GM12878 (cell line): Measurements from ENCODE around the gene BRD9. TPM values are rescaled to one million over a fixed set of nuclear protein-coding genes. Genes with fewer than 3 reads are reported as not detected.

Experiments used
- ATAC-seq: fragments of 200-7000 bp; cut with Tn5 transposase; 3 replicates; pipeline ENCODE4 v1.9.1; 2020; ENCODE audit warnings: mild to moderate bottlenecking, moderate library complexity
- BruUV-seq: library from RNA; stranded (reverse); fragments of 400-500 nt; replicated peaks from 2 replicates; lab custom pipeline; 2021; lab: Mats Ljungman, UMichigan
- CTCF ChIA-PET: fragments of 300-600 bp; sonication (Branson Sonifier 250); formaldehyde crosslinking; extraction: SDS; loops from one replicate; lab custom pipeline; 2021; ENCODE audit warnings: inconsistent platforms; lab: Yijun Ruan, JAX
- POLR2A ChIA-PET: fragments of 350-600 bp; formaldehyde crosslinking; extraction: SDS; loops from one replicate; lab custom pipeline; 2021; ENCODE audit warnings: inconsistent platforms; lab: Charles Lee
- RAD21 ChIA-PET: fragments of 300-600 bp; sonication (Branson Sonifier 250); formaldehyde crosslinking; loops from one replicate; lab custom pipeline; 2023; ENCODE audit warnings: antibody characterized with exemption; ENCODE audit not compliant: unreplicated experiment; lab: Charles Lee
- SMC1A ChIA-PET: fragments of 300-600 bp; sonication (Branson Sonifier 250); formaldehyde crosslinking; loops from one replicate; lab custom pipeline; 2023; ENCODE audit not compliant: unreplicated experiment, uncharacterized antibody; lab: Charles Lee
- DNase-seq: peaks from one replicate; pipeline ENCODE4 v3.0.0-alpha.2; 2011; ENCODE audit warnings: low read depth, low spot score
- FAIRE-seq: peaks from 3 replicates; lab custom pipeline; 2011; peaks lifted over from hg19 to GRCh38; lab: Jason Lieb, UNC
- H2AFZ ChIP-seq: 2 replicates; pipeline ENCODE4 v1.6.0; 2011; ENCODE audit warnings: low read depth, low read length, control low read depth; ENCODE audit not compliant: control insufficient read depth
- H3K27ac ChIP-seq: 2 replicates; pipeline ENCODE4 v1.5.1; 2011; ENCODE audit warnings: control low read depth; ENCODE audit not compliant: control insufficient read depth, insufficient read depth
- H3K27me3 ChIP-seq, 2 experiments: replicated peaks in 1 of 2; 2 replicates each; pipeline versions ENCODE4 v1.6.0 to v1.6.1; 2011; ENCODE audit warnings: low read length in 1 of 2; ENCODE audit not compliant: control insufficient read depth in 2 of 2, insufficient read depth in 2 of 2
- H3K36me3 ChIP-seq, 2 experiments: 2 replicates each; pipeline ENCODE4 v1.5.1; 2011; ENCODE audit warnings: low read length in 1 of 2; ENCODE audit not compliant: control insufficient read depth in 2 of 2, insufficient read depth in 2 of 2
- H3K4me1 ChIP-seq: 2 replicates; pipeline ENCODE4 v1.6.1; 2011; ENCODE audit warnings: mild to moderate bottlenecking, low read length, moderate library complexity, mixed read lengths; ENCODE audit not compliant: control insufficient read depth, insufficient read depth
- H3K4me2 ChIP-seq: 2 replicates; pipeline ENCODE4 v1.6.0; 2011; ENCODE audit warnings: control low read depth; ENCODE audit not compliant: control insufficient read depth, insufficient read depth
- H3K4me3 ChIP-seq: fragments of 200-600 bp; sonication (generic); 2 replicates; pipeline ENCODE4 v1.5.1; 2016
- H3K79me2 ChIP-seq: 2 replicates; pipeline ENCODE4 v1.6.0; 2011; ENCODE audit warnings: low read length; ENCODE audit not compliant: control insufficient read depth, insufficient read depth
- H3K9ac ChIP-seq: 2 replicates; pipeline ENCODE4 v1.8.0; 2011; ENCODE audit warnings: low read length, control low read depth, mixed read lengths; ENCODE audit not compliant: control insufficient read depth, insufficient read depth
- H3K9me3 ChIP-seq: replicated peaks from 3 replicates; pipeline ENCODE4 v1.5.1; 2011; ENCODE audit warnings: mild to moderate bottlenecking, low read length; ENCODE audit not compliant: control insufficient read depth, insufficient read depth
- H4K20me1 ChIP-seq: 2 replicates; pipeline ENCODE4 v1.6.0; 2011; ENCODE audit not compliant: control insufficient read depth, insufficient read depth
- PKNOX1 ChIP-seq: fragments of 450-650 bp; IDR thresholded peaks from 2 replicates; pipeline ENCODE4 v1.6.1; 2016; ENCODE audit warnings: mild to moderate bottlenecking
- WGBS: methylation state at CpG from one replicate; pipeline ENCODE4 v1.1.6; 2016; ENCODE audit warnings: low lambda C conversion rate; ENCODE audit not compliant: insufficient replicate concordance, insufficient coverage; ENCODE audit errors: missing lambda C conversion rate; 5-methylcytosine and 5-hydroxymethylcytosine counted together
- in situ Hi-C: fragments of 300-500 bp; cut with MboI; formaldehyde crosslinking; loops from 9 replicates; pipeline ENCODE4 v1.14.3; 2018; ENCODE audit warnings: mixed read lengths
- intact Hi-C: fragments of 100-400 bp; cut with micrococcal nuclease; formaldehyde crosslinking; loops from one replicate; pipeline ENCODE4 v1.14.2; 2022; ENCODE audit not compliant: unreplicated experiment
- polyA plus RNA-seq, 11 experiments: library from polyadenylated mRNA; depleted of rRNA in 4 of 11; unstranded in 6 of 11; stranded (reverse) in 5 of 11; fragments of >200 nt; fragmentation: Nextera tagmentation in 4 of 11; fragmentation: Illumina TruSeq in 1 of 11; extraction: Ambion mirVana in 4 of 11; extraction: Trizol in 1 of 11; gene quantifications; 1 replicate in 1 of 11; 2 replicates in 10 of 11; pipeline versions ENCODE4 v1.2.1 to v1.2.3, GENCODE V29; 2011 to 2016; ENCODE audit warnings: inconsistent platforms in 2 of 11, missing spikeins in 2 of 11, low read depth in 1 of 11
- total RNA-seq, 4 experiments: library from RNA; depleted of rRNA in 3 of 4; stranded (reverse); fragments of >200 nt in 3 of 4; fragmentation: Illumina TruSeq in 1 of 4; extraction: Trizol in 1 of 4; gene quantifications; 2 replicates each; pipeline versions ENCODE4 v1.2.1 to v1.2.3, GENCODE V29; 2013 to 2021

The BRD9 gene
- total and polyA plus RNA-seq, 10 of the 15 experiments (the other 5 are each of a cell fraction or from before 2014, with no cell fraction given): 2.0 to 48.6 (median 32.4) TPM

GRCh38 chr5:815449-815848 is 77.2 kb downstream of the BRD9 start:
- no peak overlapping the region for H3K27ac ChIP-seq
- in situ Hi-C loops (no loop called here), intact Hi-C loops (no loop called here)
- ChIA-PET POLR2A (no interaction called here), RAD21 (no interaction called here), SMC1A (no interaction called here), CTCF (no interaction called here)
- WGBS: 78% methylated on average over 3 of the region's 3 CpGs
- H3K79me2 ChIP-seq: no peaks in the 10 kb centered on the region
- H3K4me3 ChIP-seq: no peak overlapping the region
- no peaks in the 10 kb centered on the region for H3K27me3 ChIP-seq
- ATAC-seq (no peak), DNase-seq (no peak), FAIRE-seq (no peak)
- no TSS peak for BruUV-seq
- H4K20me1 ChIP-seq: no peaks in the 10 kb centered on the region
- H2AFZ ChIP-seq: no peak overlapping the region
- H3K9me3 ChIP-seq: no peaks in the 10 kb centered on the region
- H3K9ac ChIP-seq: no peak overlapping the region
- H3K4me2 ChIP-seq: no peak overlapping the region
- TF ChIP-seq PKNOX1: no peak
- no peaks in the 10 kb centered on the region for H3K4me1 ChIP-seq
- no peaks in the 10 kb centered on the region for H3K36me3 ChIP-seq

Other genes starting within 250 kb of the BRD9 start
- under 0.01 TPM in 1 of 2 replicates, not detected in the other for gene TPPP, start 199.4 kb downstream of the BRD9 start, total RNA-seq (2014; rRNA removed)
- gene TPPP, start 199.4 kb downstream of the BRD9 start, total RNA-seq (2014; rRNA removed; fragmentation: Illumina TruSeq; extraction: Trizol): 0.04 TPM in 1 of 2 replicates, not detected in the other
- gene TPPP, start 199.4 kb downstream of the BRD9 start, total RNA-seq (2021): 0.03 TPM in 1 of 2 replicates, not detected in the other
- gene TPPP, start 199.4 kb downstream of the BRD9 start, polyA plus RNA-seq (2011; rRNA removed): 0.01 and 0.07 TPM in 2 replicates
- 0.01 TPM in 1 of 2 replicates, not detected in the other for gene TPPP, start 199.4 kb downstream of the BRD9 start, polyA plus RNA-seq (2014; fragmentation: Illumina TruSeq; extraction: Trizol)
- not detected for gene TPPP, start 199.4 kb downstream of the BRD9 start, polyA plus RNA-seq (2014; fragmentation: Nextera tagmentation; extraction: Ambion mirVana)
- gene TPPP, start 199.4 kb downstream of the BRD9 start, polyA plus RNA-seq (2014; rRNA removed): not detected in 2 replicates
- gene TPPP, start 199.4 kb downstream of the BRD9 start, polyA plus RNA-seq (2016; fragmentation: Nextera tagmentation; extraction: Ambion mirVana): under 1 TPM; 0.03 to 0.24 TPM
- gene ZDHHC11B, start 108.1 kb downstream of the BRD9 start, total RNA-seq (2014; rRNA removed): not detected in 2 replicates
- gene ZDHHC11B, start 108.1 kb downstream of the BRD9 start, total RNA-seq (2014; rRNA removed; fragmentation: Illumina TruSeq; extraction: Trizol): not detected in 2 replicates
- gene ZDHHC11B, start 108.1 kb downstream of the BRD9 start, total RNA-seq (2021): 0.13 TPM in 1 of 2 replicates, not detected in the other
- gene ZDHHC11B, start 108.1 kb downstream of the BRD9 start, polyA plus RNA-seq (2011; rRNA removed): not detected in 2 replicates
- gene ZDHHC11B, start 108.1 kb downstream of the BRD9 start, polyA plus RNA-seq (2014; fragmentation: Illumina TruSeq; extraction: Trizol): 0.01 TPM in 1 of 2 replicates, not detected in the other
- gene ZDHHC11B, start 108.1 kb downstream of the BRD9 start, polyA plus RNA-seq (2014; fragmentation: Nextera tagmentation; extraction: Ambion mirVana): under 1 TPM in 1 of 2 experiments, not detected in 1; 0.09 TPM
- gene ZDHHC11B, start 108.1 kb downstream of the BRD9 start, polyA plus RNA-seq (2014; rRNA removed): 0.10 TPM in 1 of 2 replicates, not detected in the other
- not detected for gene ZDHHC11B, start 108.1 kb downstream of the BRD9 start, polyA plus RNA-seq (2016; fragmentation: Nextera tagmentation; extraction: Ambion mirVana)
- 0.11 and 0.60 TPM in 2 replicates for gene ZDHHC11, start 41.8 kb downstream of the BRD9 start, total RNA-seq (2014; rRNA removed)
- gene ZDHHC11, start 41.8 kb downstream of the BRD9 start, total RNA-seq (2014; rRNA removed; fragmentation: Illumina TruSeq; extraction: Trizol): 0.13 and 0.23 TPM in 2 replicates
- gene ZDHHC11, start 41.8 kb downstream of the BRD9 start, total RNA-seq (2021): 0.61 and 1.4 TPM in 2 replicates
- 0.14 and 0.35 TPM in 2 replicates for gene ZDHHC11, start 41.8 kb downstream of the BRD9 start, polyA plus RNA-seq (2011; rRNA removed)
- 0.13 and 1.3 TPM in 2 replicates for gene ZDHHC11, start 41.8 kb downstream of the BRD9 start, polyA plus RNA-seq (2014; fragmentation: Illumina TruSeq; extraction: Trizol)
- under 1 TPM; 0.04 to 0.19 TPM for gene ZDHHC11, start 41.8 kb downstream of the BRD9 start, polyA plus RNA-seq (2014; fragmentation: Nextera tagmentation; extraction: Ambion mirVana)
- 0.32 and 0.55 TPM in 2 replicates for gene ZDHHC11, start 41.8 kb downstream of the BRD9 start, polyA plus RNA-seq (2014; rRNA removed)
- gene ZDHHC11, start 41.8 kb downstream of the BRD9 start, polyA plus RNA-seq (2016; fragmentation: Nextera tagmentation; extraction: Ambion mirVana): under 1 TPM; 0.28 to 0.43 TPM
- 32.9 and 33.0 TPM in 2 replicates for gene TRIP13, start 83 bp upstream of the BRD9 start, total RNA-seq (2014; rRNA removed)
- 23.9 and 25.0 TPM in 2 replicates for gene TRIP13, start 83 bp upstream of the BRD9 start, total RNA-seq (2014; rRNA removed; fragmentation: Illumina TruSeq; extraction: Trizol)
- 21.9 and 27.9 TPM in 2 replicates for gene TRIP13, start 83 bp upstream of the BRD9 start, total RNA-seq (2021)
- gene TRIP13, start 83 bp upstream of the BRD9 start, polyA plus RNA-seq (2011; rRNA removed): 37.6 and 40.8 TPM in 2 replicates
- gene TRIP13, start 83 bp upstream of the BRD9 start, polyA plus RNA-seq (2014; fragmentation: Illumina TruSeq; extraction: Trizol): 31.6 and 32.5 TPM in 2 replicates
- 10 to 100 TPM; 15.1 to 20.5 TPM for gene TRIP13, start 83 bp upstream of the BRD9 start, polyA plus RNA-seq (2014; fragmentation: Nextera tagmentation; extraction: Ambion mirVana)
- 32.7 and 36.4 TPM in 2 replicates for gene TRIP13, start 83 bp upstream of the BRD9 start, polyA plus RNA-seq (2014; rRNA removed)
- gene TRIP13, start 83 bp upstream of the BRD9 start, polyA plus RNA-seq (2016; fragmentation: Nextera tagmentation; extraction: Ambion mirVana): 10 to 100 TPM; 62.3 to 64.9 TPM
- not detected in 2 replicates for gene NKD2, start 116.0 kb upstream of the BRD9 start, total RNA-seq (2014; rRNA removed)
- not detected in 2 replicates for gene NKD2, start 116.0 kb upstream of the BRD9 start, total RNA-seq (2014; rRNA removed; fragmentation: Illumina TruSeq; extraction: Trizol)
- 0.13 and 0.26 TPM in 2 replicates for gene NKD2, start 116.0 kb upstream of the BRD9 start, total RNA-seq (2021)
- not detected in 2 replicates for gene NKD2, start 116.0 kb upstream of the BRD9 start, polyA plus RNA-seq (2011; rRNA removed)
- gene NKD2, start 116.0 kb upstream of the BRD9 start, polyA plus RNA-seq (2014; fragmentation: Illumina TruSeq; extraction: Trizol): not detected in 2 replicates
- gene NKD2, start 116.0 kb upstream of the BRD9 start, polyA plus RNA-seq (2014; fragmentation: Nextera tagmentation; extraction: Ambion mirVana): not detected
- 0.13 TPM in 1 of 2 replicates, not detected in the other for gene NKD2, start 116.0 kb upstream of the BRD9 start, polyA plus RNA-seq (2014; rRNA removed)
- gene NKD2, start 116.0 kb upstream of the BRD9 start, polyA plus RNA-seq (2016; fragmentation: Nextera tagmentation; extraction: Ambion mirVana): under 1 TPM; 0.20 to 0.83 TPM
- gene SLC12A7, start 219.3 kb upstream of the BRD9 start, total RNA-seq (2014; rRNA removed): 3.5 and 5.0 TPM in 2 replicates
- gene SLC12A7, start 219.3 kb upstream of the BRD9 start, total RNA-seq (2014; rRNA removed; fragmentation: Illumina TruSeq; extraction: Trizol): 2.1 and 3.0 TPM in 2 replicates
- gene SLC12A7, start 219.3 kb upstream of the BRD9 start, total RNA-seq (2021): 10.0 and 11.5 TPM in 2 replicates
- gene SLC12A7, start 219.3 kb upstream of the BRD9 start, polyA plus RNA-seq (2011; rRNA removed): 1.5 and 2.8 TPM in 2 replicates
- gene SLC12A7, start 219.3 kb upstream of the BRD9 start, polyA plus RNA-seq (2014; fragmentation: Illumina TruSeq; extraction: Trizol): 0.78 and 2.9 TPM in 2 replicates
- under 1 TPM; 0.10 to 0.29 TPM for gene SLC12A7, start 219.3 kb upstream of the BRD9 start, polyA plus RNA-seq (2014; fragmentation: Nextera tagmentation; extraction: Ambion mirVana)
- 5.0 and 7.4 TPM in 2 replicates for gene SLC12A7, start 219.3 kb upstream of the BRD9 start, polyA plus RNA-seq (2014; rRNA removed)
- 1 to 10 TPM; 2.3 to 3.2 TPM for gene SLC12A7, start 219.3 kb upstream of the BRD9 start, polyA plus RNA-seq (2016; fragmentation: Nextera tagmentation; extraction: Ambion mirVana)